Heart left ventricle (tissue), 16 donors: Measurements from ENCODE around the gene NUDT19. TPM values are rescaled to one million over a fixed set of nuclear protein-coding genes. Genes with fewer than 3 reads are reported as not detected.

Source experiments
- ATAC-seq, 4 donors: fragments of 200-7000 bp; cut with Tn5 transposase; one replicate each; pipeline ENCODE4 v1.9.1; 2020 to 2022; ENCODE audit warnings: moderate library complexity in 4 of 4, mild to moderate bottlenecking in 3 of 4, moderate number of reproducible peaks in 1 of 4
- DNase-seq, 5 donors: peaks; one replicate each; pipeline ENCODE4 v3.0.0-alpha.2; 2020
- H3K27ac ChIP-seq, 12 donors: fragments of 200-600 bp; sonication (generic) in 4 of 12; one replicate each; pipeline versions ENCODE4 v1.5.0 to v1.8.0; 2016 to 2022; ENCODE audit warnings: mild to moderate bottlenecking in 2 of 12
- H3K27me3 ChIP-seq, 9 donors: fragments of 200-600 bp; sonication (generic) in 2 of 9; one replicate each; pipeline versions ENCODE4 v1.5.1 to v1.8.0; 2016 to 2022; ENCODE audit warnings: mild to moderate bottlenecking in 3 of 9
- H3K36me3 ChIP-seq, 9 donors: fragments of 200-600 bp; sonication (generic) in 2 of 9; one replicate each; pipeline versions ENCODE4 v1.5.0 to v1.8.0; 2018 to 2022; ENCODE audit warnings: mild to moderate bottlenecking in 2 of 9
- H3K4me1 ChIP-seq, 12 donors: fragments of 200-600 bp; sonication (generic) in 4 of 12; one replicate each; pipeline versions ENCODE4 v1.5.0 to v1.8.0; 2016 to 2022; ENCODE audit warnings: mild to moderate bottlenecking in 3 of 12
- H3K4me3 ChIP-seq, 12 donors: fragments of 200-600 bp; sonication (generic) in 4 of 12; one replicate each; pipeline versions ENCODE4 v1.5.0 to v1.8.0; 2017 to 2022; ENCODE audit warnings: mild to moderate bottlenecking in 9 of 12, moderate library complexity in 4 of 12
- H3K9me3 ChIP-seq, 12 donors: fragments of 200-600 bp; sonication (generic) in 4 of 12; one replicate each; pipeline versions ENCODE4 v1.5.0 to v1.8.0; 2016 to 2022; ENCODE audit warnings: mild to moderate bottlenecking in 1 of 12
- CTCF ChIP-seq, 12 donors: fragments of 200-600 bp; sonication (generic) in 4 of 12; IDR thresholded peaks; one replicate each; pipeline versions ENCODE4 v1.5.0 to v1.8.0; 2018 to 2022; ENCODE audit warnings: antibody characterized with exemption in 12 of 12, mild to moderate bottlenecking in 5 of 12
- POLR2A ChIP-seq, 2 donors: fragments of 450-650 bp; IDR thresholded peaks; one replicate each; pipeline ENCODE4 v1.6.1; 2017; ENCODE audit warnings: antibody characterized with exemption in 2 of 2, mild to moderate bottlenecking in 2 of 2, moderate library complexity in 2 of 2
- WGBS, 4 donors: extraction: QIAGEN DNeasy Blood & Tissue Kit in 2 of 4; methylation state at CpG; one replicate each; pipeline versions ENCODE4 v1.1.5 to v1.1.7; 2013 to 2018; 5-methylcytosine and 5-hydroxymethylcytosine counted together
- intact Hi-C, 10 donors: fragments of 100-400 bp; cut with DNase I; formaldehyde crosslinking; loops; one replicate each; pipeline versions ENCODE4 v1.11.1 to v1.14.2; 2022
- polyA plus RNA-seq, 2 donors: library from polyadenylated mRNA; stranded (reverse); fragments of 200-250 nt; gene quantifications; one replicate each; pipeline ENCODE4 v1.2.3, GENCODE V29; 2013
- total RNA-seq, 9 donors: library from RNA; depleted of rRNA in 2 of 9; stranded (reverse); fragments of >200 nt in 2 of 9; fragmentation: NEBNext Ultra II Directional in 3 of 9; extraction: Animal tissue kit (Norgen Biotek cat#: 25700) in 3 of 9; gene quantifications; one replicate each; pipeline versions ENCODE4 v1.1.0 to v1.2.4, GENCODE V29; 2016 to 2023
- donor health status: ischemic (EF 13 %, LVEDD 7.1; RV severe dilation, severe dysfunction).
- donor health status: healthy with polysubstance abuse.
- donor health status: DM: no; HTN: yes; CAD: no.
- donor health status: DM: no; HTN: no; CAD: no.
- donor health status: ischemic (EF 25% LVEDD 6.9; RV normal size, moderate dysfunction).
- donor health status: ischemic (EF 25% LVEDD 5.7; RV mildly dilated, moderate dysfunction).
- donor health status: healthy.
- donor health status: DM: yes; HTN: yes; CAD: no.
- donor health status: ischemic (EF 35%, LVEDD 5.7; RV mildly dilated, moderate dysfunction).
- donor health status: nonischemic (EF 11% LVEDD 7.7; RV severe dilation, severe dysfunction).
- donor health status: DM: yes; HTN: yes; CAD: no.
- donor health status: PGD.
- donor health status: ischemic (EF 29% LVEDD 5.4; RV normal size, mild dysfunction).
- donor health status: nonischemic (EF 23%, LVEDD 6.1; RV moderate dilation, normal function).

Gene NUDT19
- total and polyA plus RNA-seq, 11 donors, result 12.5 to 31.3 (median 20.5) TPM

GRCh38 chr19:32751066-32751465 lies 59.4 kb downstream of the NUDT19 start:
- ATAC-seq (no peak), DNase-seq (no peak)
- peaks cover 0 to 41% (median 5%) of the 10 kb centered on the region in 9 donors for H3K27me3 ChIP-seq
- no peaks in the 10 kb centered on the region for H3K4me1 ChIP-seq
- H3K36me3 ChIP-seq, result no peaks in the 10 kb centered on the region
- H3K27ac ChIP-seq, result no peak overlapping the region
- 63 to 75% (median 67%) methylated on average over 2 of the region's 2 CpGs for WGBS, 4 donors
- no peaks in the 10 kb centered on the region for H3K9me3 ChIP-seq
- intact Hi-C loops, result no loop called here
- H3K4me3 ChIP-seq, result no peak overlapping the region
- TF ChIP-seq CTCF (IDR thresholded peaks at IDR 0.05) (no peak), POLR2A (IDR thresholded peaks at IDR 0.05) (no peak)

- Histone ChIP-seq H3K4me1 (no peaks in the 10 kb centered on the region), H3K4me3 (no peak overlapping the region), H3K27me3 (peaks cover 0 to 4% (median 0%) of the 10 kb centered on the region in 9 donors), H3K27ac (no peak overlapping the region), H3K36me3 (no peaks in the 10 kb centered on the region), H3K9me3 (peaks cover 0 to 5% (median 0%) of the 10 kb centered on the region in 12 donors)
- DNase-seq (no peak), ATAC-seq (no peak)
- TF ChIP-seq POLR2A (IDR thresholded peaks at IDR 0.05) (no peak), CTCF (IDR thresholded peaks at IDR 0.05) (no peak)
- WGBS, 4 donors, result 70 to 75% (median 72%) methylated on average over 3 of the region's 3 CpGs
- intact Hi-C loops, result no loop called here
Measured at GRCh38 chr19:32757189-32757588, 65.6 kb downstream of the NUDT19 start.

Other genes starting within 250 kb of the NUDT19 start
- 100 to 1,000 TPM in 6 of 9 donors, 10 to 100 TPM in 3; 94.3 to 270 (median 146) TPM for gene PDCD5, start 110.6 kb upstream of the NUDT19 start, total RNA-seq
- gene PDCD5, start 110.6 kb upstream of the NUDT19 start, polyA plus RNA-seq, result 100 to 1,000 TPM; 239 to 331 TPM
- gene ANKRD27, start 16.6 kb upstream of the NUDT19 start, total RNA-seq, result 10 to 100 TPM; 14.6 to 47.5 (median 23.6) TPM
- gene ANKRD27, start 16.6 kb upstream of the NUDT19 start, polyA plus RNA-seq, result 10 to 100 TPM in 1 of 2 donors, 1 to 10 TPM in 1; 5.8 to 14.1 TPM
- gene RGS9BP, start 16.0 kb upstream of the NUDT19 start, total RNA-seq, result 10 to 100 TPM in 2 of 9 donors, 1 to 10 TPM in 7; 2.6 to 11.2 (median 4.5) TPM
- gene RGS9BP, start 16.0 kb upstream of the NUDT19 start, polyA plus RNA-seq, result 1 to 10 TPM in 1 of 2 donors, under 1 TPM in 1; 0.83 to 3.4 TPM
- under 1 TPM in 5 of 9 donors, not detected in 4; 0.10 to 0.63 (median 0.29) TPM for gene TDRD12, start 27.9 kb downstream of the NUDT19 start, total RNA-seq
- under 1 TPM in 1 of 2 donors, not detected in 1; 0.06 TPM for gene TDRD12, start 27.9 kb downstream of the NUDT19 start, polyA plus RNA-seq
- not detected for gene SLC7A9, start 177.9 kb downstream of the NUDT19 start, total RNA-seq
- gene SLC7A9, start 177.9 kb downstream of the NUDT19 start, polyA plus RNA-seq, result under 1 TPM in 1 of 2 donors, not detected in 1; 0.07 TPM